Fibroblast of lung (primary cell): ENCODE measurements around the gene CCT7. TPM values are rescaled to one million over a fixed set of nuclear protein-coding genes. Genes with fewer than 3 reads are reported as not detected.

Experiments used
- DNase-seq, 2 donors: peaks; one replicate each; pipeline versions ENCODE4 v3.0.0 to v3.0.0-alpha.2; 2010; ENCODE audit warnings: low read depth in 2 of 2
- H2AFZ ChIP-seq: 2 replicates; pipeline ENCODE4 v1.5.1; 2012; ENCODE audit warnings: low read length, control low read depth, inconsistent platforms
- H3K27ac ChIP-seq: 2 replicates; pipeline ENCODE4 v1.5.1; 2011; ENCODE audit warnings: low read length, control low read depth; ENCODE audit not compliant: insufficient read depth
- H3K27me3 ChIP-seq: 2 replicates; pipeline ENCODE4 v1.5.1; 2011; ENCODE audit warnings: mild to moderate bottlenecking, low read length; ENCODE audit not compliant: control insufficient read depth, insufficient read depth
- H3K36me3 ChIP-seq: 2 replicates; pipeline ENCODE4 v1.5.1; 2011; ENCODE audit warnings: low read length; ENCODE audit not compliant: control insufficient read depth, insufficient read depth
- H3K4me1 ChIP-seq: 2 replicates; pipeline ENCODE4 v1.5.1; 2011; ENCODE audit warnings: low read length; ENCODE audit not compliant: control insufficient read depth, insufficient read depth; ENCODE audit errors: extremely low read depth
- H3K4me2 ChIP-seq: 2 replicates; pipeline ENCODE4 v1.5.1; 2011; ENCODE audit warnings: low read length, control low read depth; ENCODE audit not compliant: insufficient read depth; ENCODE audit errors: extremely low read depth
- H3K4me3 ChIP-seq, 4 experiments: fragments of 200-600 bp in 1 of 4; sonication (generic) in 1 of 4; replicated peaks in 1 of 4; 2 replicates each; pipeline ENCODE4 v1.5.1; 2011 to 2016; ENCODE audit warnings: low read length in 4 of 4, low read depth in 3 of 4, mild to moderate bottlenecking in 3 of 4, control low read depth in 2 of 4, inconsistent platforms in 1 of 4, mixed read lengths in 1 of 4; ENCODE audit not compliant: insufficient read depth in 1 of 4; ENCODE audit errors: control extremely low read depth in 1 of 4
- H3K79me2 ChIP-seq: 2 replicates; pipeline ENCODE4 v1.5.1; 2012; ENCODE audit warnings: mild to moderate bottlenecking, low read length, inconsistent platforms; ENCODE audit not compliant: control insufficient read depth, insufficient read depth
- H3K9ac ChIP-seq: 2 replicates; pipeline ENCODE4 v1.5.1; 2011; ENCODE audit warnings: mild to moderate bottlenecking, low read length, control low read depth; ENCODE audit not compliant: insufficient read depth
- H3K9me3 ChIP-seq: 2 replicates; pipeline ENCODE4 v1.5.1; 2012; ENCODE audit warnings: low read depth, low read length; ENCODE audit not compliant: control insufficient read depth, insufficient read depth
- H4K20me1 ChIP-seq: 2 replicates; pipeline ENCODE4 v1.5.1; 2011; ENCODE audit warnings: low read length; ENCODE audit not compliant: control insufficient read depth, insufficient read depth; ENCODE audit errors: extremely low read depth
- CTCF ChIP-seq, 2 donors: IDR thresholded peaks in 1 of 2; conservative IDR thresholded peaks in 1 of 2; 1 replicate in 1 of 2; 2 replicates in 1 of 2; pipeline ENCODE4 v1.5.1; 2011 to 2012; ENCODE audit warnings: low read length in 2 of 2, control low read depth in 1 of 2, inconsistent platforms in 1 of 2, low read depth in 1 of 2, mild to moderate bottlenecking in 1 of 2
- EZH2 ChIP-seq: IDR thresholded peaks from 2 replicates; pipeline ENCODE4 v1.5.1; 2012; ENCODE audit warnings: low read length, control low read depth, mild to moderate bottlenecking; ENCODE audit errors: missing control alignments
- polyA plus RNA-seq, 2 donors: library from polyadenylated mRNA; depleted of rRNA in 1 of 2; stranded (reverse) in 1 of 2; unstranded in 1 of 2; fragments of >200 nt; gene quantifications; 2 replicates each; pipeline ENCODE4 v1.2.1, GENCODE V29; 2011 to 2012; ENCODE audit warnings: missing spikeins in 1 of 2
- total RNA-seq: library from RNA; depleted of rRNA; stranded (reverse); fragments of >200 nt; gene quantifications from 2 replicates; pipeline ENCODE4 v1.2.1, GENCODE V29; 2014

Gene CCT7
- total and polyA plus RNA-seq, 2 donors (not counting 1 experiment from before 2014, with no cell fraction given), result 233 to 299 TPM

- H3K27me3 ChIP-seq, result no peaks in the 10 kb centered on the region
- no peak overlapping the region for H3K4me3 ChIP-seq
- H3K9ac ChIP-seq, result no peak overlapping the region
- no peak for DNase-seq
- peaks cover 4% of the 10 kb centered on the region for H3K79me2 ChIP-seq
- no peaks in the 10 kb centered on the region for H3K4me1 ChIP-seq
- no peaks in the 10 kb centered on the region for H4K20me1 ChIP-seq
- no peak for TF ChIP-seq CTCF (conservative IDR thresholded peaks at IDR 0.05 in 1 of 2, IDR thresholded peaks at IDR 0.05 in 1 of 2; ENCODE audit: low read depth in 1 of 2, low read length in 2 of 2)
- no peak for TF ChIP-seq EZH2
- H3K27ac ChIP-seq, result no peak overlapping the region
- no peak overlapping the region for H2AFZ ChIP-seq
- H3K36me3 ChIP-seq, result no peaks in the 10 kb centered on the region
- no peaks in the 10 kb centered on the region for H3K9me3 ChIP-seq
- H3K4me2 ChIP-seq, result no peak overlapping the region
These were observed 24.1 kb upstream of the CCT7 start for GRCh38 chr2:73210019-73210418.

GRCh38 chr2:73210696-73211095 lies 23.4 kb upstream of the CCT7 start:
- DNase-seq, result no peak
- H3K36me3 ChIP-seq, result no peaks in the 10 kb centered on the region
- no peaks in the 10 kb centered on the region for H4K20me1 ChIP-seq
- no peak overlapping the region for H3K9ac ChIP-seq
- H3K27ac ChIP-seq, result no peak overlapping the region
- no peak overlapping the region for H2AFZ ChIP-seq
- H3K27me3 ChIP-seq, result no peaks in the 10 kb centered on the region
- no peaks in the 10 kb centered on the region for H3K4me1 ChIP-seq
- TF ChIP-seq CTCF (conservative IDR thresholded peaks at IDR 0.05 in 1 of 2, IDR thresholded peaks at IDR 0.05 in 1 of 2; ENCODE audit: low read depth in 1 of 2, low read length in 2 of 2) (no peak), EZH2 (no peak)
- H3K79me2 ChIP-seq, result peaks cover 10% of the 10 kb centered on the region
- H3K4me2 ChIP-seq, result no peak overlapping the region
- H3K9me3 ChIP-seq, result no peaks in the 10 kb centered on the region
- H3K4me3 ChIP-seq, result no peak overlapping the region

- Histone ChIP-seq H3K9me3 (no peaks in the 10 kb centered on the region), H3K27ac (no peak overlapping the region), H3K27me3 (no peaks in the 10 kb centered on the region), H3K4me3 (no peak overlapping the region), H3K9ac (no peak overlapping the region), H4K20me1 (no peaks in the 10 kb centered on the region), H2AFZ (no peak overlapping the region), H3K79me2 (peaks cover 16% of the 10 kb centered on the region), H3K4me2 (no peak overlapping the region), H3K4me1 (no peaks in the 10 kb centered on the region), H3K36me3 (no peaks in the 10 kb centered on the region)
- no peak for TF ChIP-seq EZH2
- TF ChIP-seq CTCF (conservative IDR thresholded peaks at IDR 0.05 in 1 of 2, IDR thresholded peaks at IDR 0.05 in 1 of 2; ENCODE audit: low read depth in 1 of 2, low read length in 2 of 2), result no peak
- no peak for DNase-seq
These were observed 22.0 kb upstream of the CCT7 start for GRCh38 chr2:73212098-73212447.
